HPDE6-E6E7 (cell line): Measurements from ENCODE around the gene RBM28.

ENCODE experiments used
- DNase-seq: peaks from one replicate; pipeline ENCODE4 v3.0.0; 2011; ENCODE audit warnings: missing footprints; ENCODE audit errors: extremely low spot score

RBM28 gene

DNA sequence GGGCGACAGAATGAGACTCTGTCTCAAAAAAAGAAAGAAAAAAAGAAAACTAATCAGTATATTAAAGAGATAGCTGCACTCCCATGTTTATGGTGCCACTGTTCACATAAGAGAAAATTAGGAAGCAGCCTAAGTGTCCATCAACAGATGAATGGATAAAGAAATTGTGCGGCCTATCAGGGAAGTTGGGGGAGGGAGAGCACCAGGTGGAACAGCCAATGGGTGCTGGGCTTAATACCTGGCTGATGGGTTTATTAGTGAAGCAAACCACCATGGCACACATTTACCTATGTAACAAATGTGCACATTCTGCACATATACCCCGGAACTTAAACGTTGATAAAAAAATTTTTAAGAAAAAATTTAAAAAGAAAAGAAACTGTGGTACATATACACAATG lies 26.8 kb upstream of the RBM28 start:
- DNase-seq = no peak

DNA sequence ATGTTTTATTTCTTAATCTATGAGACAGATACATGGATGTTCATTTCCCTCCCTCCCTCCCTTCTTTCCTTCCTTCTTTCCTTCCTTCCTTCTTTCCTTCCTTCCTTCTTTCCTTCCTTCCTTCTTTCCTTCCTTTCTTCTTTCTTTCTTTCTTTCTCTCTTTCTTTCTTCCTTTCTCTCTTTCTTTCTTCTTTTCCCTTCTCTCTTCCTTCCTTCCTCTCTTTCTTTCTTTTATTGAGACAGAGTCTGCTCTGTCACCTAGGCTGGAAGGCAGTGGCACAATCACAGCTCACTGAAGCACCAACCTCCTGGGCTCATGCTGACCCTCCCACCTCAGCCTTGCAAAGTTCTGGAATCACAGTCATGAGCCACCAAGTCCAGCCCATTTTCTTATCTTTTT lies 23.3 kb upstream of the RBM28 start:
- DNase-seq = no peak

DNA sequence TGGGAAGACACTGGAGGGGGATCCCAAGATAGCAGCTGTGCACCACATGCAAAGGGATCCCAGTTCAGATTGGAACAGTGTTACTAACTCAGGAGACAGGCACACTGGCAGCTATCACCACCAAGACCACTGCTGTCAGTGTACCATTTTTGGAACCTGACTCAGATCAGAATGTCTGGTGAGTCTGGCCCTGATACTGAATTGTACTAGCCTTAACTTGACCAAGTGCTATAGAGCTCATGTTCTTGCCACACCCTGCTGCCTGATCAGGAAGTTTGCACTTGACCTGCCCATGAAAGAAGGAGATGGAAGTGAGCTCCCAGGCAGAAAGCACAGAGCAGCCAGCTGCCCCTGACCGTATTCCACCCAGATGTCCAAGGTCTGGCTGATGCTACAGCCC lies 22.6 kb upstream of the RBM28 start:
- no peak for DNase-seq

DNA sequence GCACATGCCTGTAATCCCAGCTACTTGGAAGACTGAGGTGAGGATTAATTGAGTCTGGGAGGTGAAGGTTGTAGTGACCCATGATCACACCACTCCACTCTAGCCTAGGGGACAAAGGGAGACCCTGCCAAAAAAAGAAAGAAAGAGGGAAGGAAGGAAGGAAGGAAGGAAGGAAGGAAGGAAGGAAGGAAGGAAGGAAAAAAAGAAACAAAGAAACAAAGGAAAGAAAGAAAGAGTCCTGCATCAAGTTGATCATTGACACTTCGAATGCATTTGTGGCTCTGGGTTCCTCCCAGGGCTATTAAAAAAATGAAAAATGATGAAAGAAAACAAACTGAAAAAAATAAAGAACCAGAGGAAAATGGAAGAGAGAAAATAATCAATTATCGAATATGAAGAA lies 21.7 kb upstream of the RBM28 start:
- no peak for DNase-seq

DNA sequence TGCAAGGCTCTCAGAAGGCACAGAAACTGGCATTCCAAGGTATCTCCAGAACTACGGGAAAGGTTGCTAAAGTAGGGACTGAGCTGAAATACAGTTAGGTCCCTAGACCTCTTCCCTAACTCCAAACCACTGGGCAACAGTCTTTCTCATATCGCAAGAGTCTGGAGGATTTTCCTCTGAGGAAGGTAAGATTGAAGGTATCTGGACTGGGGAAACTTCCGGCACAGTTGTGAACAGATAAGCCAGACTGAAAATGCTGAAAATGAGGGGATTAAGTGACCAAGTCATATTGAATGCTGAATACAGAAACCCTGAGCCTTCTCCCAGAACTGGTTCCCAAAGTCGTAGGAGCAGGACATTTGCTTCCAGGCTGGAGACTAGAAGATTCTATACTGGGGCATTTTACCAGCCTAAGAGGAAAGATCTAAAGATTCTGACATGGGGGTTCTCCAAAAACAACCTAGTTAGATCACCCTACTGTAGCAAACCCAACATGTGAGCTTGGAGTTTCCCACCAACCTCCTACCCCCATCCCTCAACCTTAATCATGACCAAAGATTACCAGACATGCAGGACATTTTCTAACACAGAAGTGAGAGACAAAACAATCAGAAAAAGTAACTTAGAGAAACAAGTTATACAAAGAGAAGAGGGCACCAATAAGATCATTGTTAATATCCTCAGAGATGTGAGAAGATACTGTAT lies 20.6 kb upstream of the RBM28 start:
- DNase-seq = no peak

DNA sequence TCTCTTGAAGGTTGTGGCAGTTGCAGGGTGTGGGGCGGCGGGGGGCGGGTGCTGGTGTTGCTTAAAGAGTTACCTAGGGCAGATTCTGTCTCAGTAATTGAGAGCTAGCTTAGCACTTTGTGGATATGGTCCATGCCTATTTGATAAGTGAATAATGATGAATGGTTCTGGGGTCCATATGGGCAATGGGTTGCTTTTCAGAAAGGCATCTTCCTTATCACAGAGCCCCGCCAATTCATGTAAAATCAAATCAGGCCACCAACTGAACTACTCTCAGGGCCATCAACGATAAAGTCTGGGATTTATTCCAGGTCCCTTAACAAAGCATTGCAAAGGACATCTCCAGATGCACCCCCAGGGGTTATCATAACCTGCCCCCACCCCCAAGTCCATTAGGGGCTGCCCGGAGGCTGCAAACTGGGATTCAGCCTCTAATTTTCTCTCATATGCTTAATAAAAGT lies 19.6 kb upstream of the RBM28 start:
- no peak for DNase-seq

DNA sequence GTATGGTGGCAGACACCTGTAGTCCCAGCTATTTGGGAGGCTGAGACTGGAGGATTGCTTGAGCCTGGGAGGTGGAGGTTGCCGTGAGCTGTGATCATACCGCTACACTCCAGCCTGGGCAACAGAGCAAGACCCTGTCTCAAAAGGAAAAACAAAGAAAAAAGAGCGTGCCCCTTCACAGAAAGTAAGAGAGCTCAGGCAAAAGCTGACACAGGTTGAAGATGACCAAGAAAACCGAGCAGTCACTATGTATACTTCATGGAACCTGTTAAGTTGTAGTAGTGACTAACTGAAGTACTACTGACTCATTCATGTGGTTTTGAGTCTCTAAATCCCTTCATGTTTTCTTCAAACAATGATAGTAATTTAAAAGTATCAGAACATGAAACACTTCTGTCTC lies 19.0 kb upstream of the RBM28 start:
- DNase-seq = no peak

DNA sequence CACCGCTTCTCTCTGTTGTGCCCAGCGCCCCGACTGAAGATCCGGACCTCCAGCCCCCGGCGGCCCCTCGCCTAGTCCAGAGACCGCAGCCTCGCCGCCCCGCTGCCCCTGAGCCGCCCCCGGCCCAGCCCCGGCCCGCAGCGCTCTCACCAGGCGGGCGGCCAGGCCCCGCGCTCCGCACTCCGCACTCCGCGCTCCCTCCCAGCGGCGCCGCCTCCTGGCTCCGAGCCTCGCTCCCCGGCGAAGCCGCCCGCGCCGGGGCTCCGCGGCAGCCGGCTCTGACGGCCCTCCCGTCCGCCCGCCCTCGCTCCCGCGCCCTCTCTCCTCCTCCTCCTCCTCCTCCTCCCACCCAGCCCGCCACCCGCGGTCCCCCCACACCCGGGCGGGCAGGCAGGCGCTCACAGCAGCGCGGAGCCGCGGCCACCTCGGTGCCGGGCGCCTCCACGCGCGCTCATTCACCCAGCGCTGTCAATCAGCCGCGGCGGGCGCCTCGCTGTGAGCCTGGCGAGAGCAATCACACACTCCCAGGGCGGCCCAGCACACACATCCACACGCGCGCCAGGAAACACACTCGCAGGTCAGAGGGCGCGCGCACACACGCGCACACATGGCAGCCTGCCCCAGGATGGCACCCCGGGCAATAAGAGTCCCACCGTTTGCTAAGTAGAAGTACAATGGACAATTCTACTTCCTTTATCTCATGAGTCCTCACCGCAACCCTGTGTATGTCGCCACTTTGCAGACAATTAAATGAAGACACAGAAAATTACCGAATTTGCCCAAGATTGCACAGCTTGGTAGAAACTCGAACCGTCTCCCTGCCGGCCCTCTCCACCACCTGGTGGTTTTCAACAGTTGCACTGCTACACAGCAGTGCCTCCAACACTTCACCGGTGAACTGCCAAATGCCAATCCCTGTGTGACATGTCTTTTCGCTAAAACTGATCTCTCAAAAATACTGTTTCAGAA lies 18.0 kb upstream of the RBM28 start, which contains the start of gene PRRT4:
Gene PRRT4, minus strand, starts transcription at position 280 of the 969 bp plus-strand sequence.
- DNase-seq = peak; percentile 52

DNA sequence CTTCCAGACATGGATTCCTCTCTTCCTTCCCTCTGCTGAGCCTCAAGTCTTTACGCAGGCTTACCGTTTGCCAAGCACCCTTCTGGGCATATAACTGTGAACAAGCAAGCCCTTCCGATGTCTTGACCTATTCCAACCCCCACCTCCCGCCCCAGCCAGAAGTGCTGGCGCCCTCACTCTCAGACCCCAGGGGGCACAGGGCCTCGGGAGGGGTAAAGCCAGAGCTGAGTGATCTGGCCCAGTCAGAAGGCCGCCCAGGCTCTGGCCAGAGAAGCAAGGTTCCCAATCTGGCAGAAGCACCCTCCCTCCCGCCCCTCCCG lies 16.6 kb upstream of the RBM28 start:
- no peak for DNase-seq

DNA sequence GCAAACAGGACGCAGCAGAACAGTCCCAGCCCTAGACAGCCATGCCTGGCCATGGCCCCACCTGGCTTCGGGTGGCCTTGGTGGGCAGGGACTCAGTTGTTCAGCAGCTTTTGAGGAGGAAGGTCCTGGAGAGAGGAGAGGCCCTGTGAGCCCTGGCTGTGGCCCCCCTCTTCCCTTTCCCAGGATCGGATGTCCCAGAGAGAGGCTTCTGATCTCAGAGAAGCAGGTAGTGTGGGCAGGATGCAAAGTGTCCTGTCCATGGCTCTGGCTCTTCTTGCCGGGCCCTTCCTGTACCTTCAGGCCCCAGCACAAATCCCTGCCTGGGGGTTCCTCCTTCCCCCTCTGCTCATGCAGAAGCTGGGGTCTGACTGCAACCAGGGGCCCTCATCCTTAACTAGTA lies 16.2 kb upstream of the RBM28 start:
- DNase-seq = no peak

DNA sequence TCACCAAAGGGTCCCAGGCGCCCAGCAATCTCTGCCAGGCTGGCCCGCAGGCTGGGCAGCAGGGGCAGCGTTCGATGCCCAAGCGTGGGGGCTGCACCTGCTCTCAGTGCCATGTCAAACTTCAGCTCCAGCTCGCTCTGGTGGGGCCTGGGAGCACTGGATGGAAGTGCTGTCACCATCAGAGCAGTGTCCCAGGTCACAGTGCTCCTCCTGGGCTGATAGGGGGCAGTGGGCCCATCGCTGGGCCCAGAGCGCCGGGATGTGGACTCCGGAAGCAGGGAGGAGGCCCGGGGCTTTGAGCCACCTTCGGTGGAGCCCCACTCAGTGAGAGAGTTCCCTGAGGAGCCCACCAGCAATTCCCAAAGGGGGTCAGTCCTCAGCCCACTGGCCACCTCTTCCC lies 15.6 kb upstream of the RBM28 start:
- no peak for DNase-seq

DNA sequence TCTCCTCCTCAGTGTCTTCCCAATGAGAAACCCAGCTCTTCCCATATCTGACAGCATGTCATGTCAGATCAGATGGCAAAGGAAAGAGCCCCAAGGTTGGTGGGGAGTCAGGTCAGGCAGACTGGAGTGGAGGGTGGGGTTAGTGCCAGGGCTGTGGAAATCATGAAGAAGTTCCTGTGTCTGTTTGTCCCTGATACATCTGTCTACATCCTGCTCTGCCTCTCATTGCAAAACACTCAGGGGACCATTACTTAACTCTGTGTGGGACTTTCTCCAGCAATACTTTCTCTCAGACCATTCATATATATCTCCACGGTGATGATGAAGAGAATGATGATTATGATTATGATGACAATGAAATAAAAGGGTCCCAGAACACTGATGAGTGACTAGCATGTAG lies 14.5 kb upstream of the RBM28 start:
- no peak for DNase-seq

DNA sequence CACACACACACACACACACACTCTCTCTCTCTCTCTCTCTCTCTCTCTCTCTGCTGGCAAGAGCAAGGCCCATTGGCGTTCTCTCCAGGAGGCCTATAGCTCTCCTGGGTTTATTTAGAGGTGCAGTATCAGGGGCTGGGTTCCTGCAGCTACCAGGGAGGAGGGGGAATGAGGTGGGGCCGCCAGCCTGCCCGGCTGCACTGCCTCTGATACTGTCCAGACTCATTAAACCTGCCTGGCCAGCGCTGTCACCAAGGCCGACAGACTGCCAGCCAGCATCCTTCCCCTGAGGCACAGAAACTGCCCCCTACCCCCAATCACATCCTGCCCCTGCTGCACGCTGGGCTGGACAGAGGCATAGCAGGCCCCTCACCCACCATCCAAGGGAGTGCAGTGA lies 13.5 kb upstream of the RBM28 start:
- DNase-seq = no peak

DNA sequence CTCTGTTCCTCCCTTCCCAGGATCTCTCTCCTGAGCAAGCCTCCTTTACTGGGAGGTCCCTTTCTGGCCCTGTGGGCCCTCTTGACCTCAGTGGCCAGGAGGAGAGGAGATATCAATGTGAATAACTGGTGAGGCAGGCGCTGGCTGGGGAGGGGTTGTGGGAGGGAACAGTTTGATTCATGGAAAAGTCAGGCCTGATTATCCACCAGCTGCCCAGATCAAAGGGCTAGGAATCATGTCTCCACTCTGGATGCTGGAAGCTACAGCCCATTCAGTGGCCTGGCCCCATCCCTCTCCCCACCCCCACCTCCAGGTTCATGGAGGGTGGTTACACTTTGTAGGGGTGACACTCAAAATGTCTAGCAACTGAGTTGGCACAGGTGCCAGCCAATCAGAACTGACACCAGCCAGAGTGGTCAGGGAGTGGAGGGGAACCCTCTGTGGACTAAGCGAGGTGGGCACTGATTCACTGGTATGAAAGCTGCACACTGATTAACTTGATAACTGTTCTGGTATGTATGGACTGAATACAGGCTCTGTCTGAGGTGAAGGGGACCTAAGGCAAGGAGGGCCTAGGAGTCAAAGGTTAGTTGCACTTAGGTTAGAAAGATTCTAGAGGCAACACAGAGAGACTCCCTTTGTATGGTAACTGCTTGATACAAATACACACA lies 13.0 kb upstream of the RBM28 start:
- DNase-seq = no peak

DNA sequence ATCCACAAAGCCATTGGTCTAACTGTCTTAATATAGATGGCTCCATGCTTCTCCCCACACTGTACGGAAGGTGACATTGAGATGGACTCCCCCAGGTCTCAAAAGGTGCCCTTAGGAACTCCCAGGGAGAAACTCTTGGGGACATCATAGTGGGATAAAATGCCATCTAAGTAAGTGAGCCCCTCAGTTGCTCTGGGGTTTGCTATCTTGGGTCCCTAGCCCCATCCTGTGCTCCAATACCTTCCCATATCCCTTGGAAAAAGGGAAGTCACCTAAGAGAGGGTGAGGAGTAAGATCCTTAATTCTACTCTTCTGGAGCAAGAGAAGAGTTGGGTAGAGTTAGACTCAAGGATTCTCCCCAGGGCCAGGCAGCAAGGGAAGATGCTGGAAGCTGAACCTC lies 9.9 kb upstream of the RBM28 start:
- DNase-seq = no peak

DNA sequence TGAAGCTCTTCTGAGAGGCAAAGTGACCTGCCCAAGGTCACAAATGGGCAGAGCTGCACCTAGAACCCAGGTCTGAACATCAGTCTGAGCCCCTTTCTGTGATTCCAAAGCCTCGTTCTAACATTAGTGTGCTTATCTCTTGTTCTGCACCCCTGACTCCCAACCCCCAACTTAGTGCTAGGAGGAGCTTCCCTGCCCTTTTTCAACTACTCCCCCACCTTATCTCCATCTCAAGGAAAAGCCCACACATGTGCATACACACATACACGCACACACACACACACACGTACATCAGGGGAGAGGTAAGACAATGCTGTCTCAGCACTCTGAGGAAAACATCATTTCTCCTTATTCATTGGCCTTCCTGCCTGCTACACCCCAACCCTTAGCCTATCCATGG lies 9.5 kb upstream of the RBM28 start:
- no peak for DNase-seq

DNA sequence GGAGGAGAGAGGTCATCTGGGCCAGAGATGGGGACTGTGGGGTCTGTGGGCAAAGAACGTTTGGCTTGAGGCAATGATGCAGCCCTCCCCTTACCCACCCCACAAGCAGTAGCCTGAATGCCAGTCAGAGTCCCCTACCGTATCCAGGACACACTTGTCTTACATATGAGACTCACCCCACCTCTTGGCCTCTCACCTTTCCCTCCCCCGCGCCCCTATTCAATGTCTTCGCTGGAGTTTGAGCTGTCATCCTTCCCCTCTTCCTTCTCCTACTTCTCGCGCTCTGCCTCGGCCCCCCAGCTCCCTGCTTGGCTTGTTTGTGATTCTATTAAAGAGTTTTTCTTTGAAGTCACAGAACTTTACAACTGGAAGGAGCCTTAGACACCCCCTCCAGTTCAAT lies 8.9 kb upstream of the RBM28 start:
- DNase-seq = no peak

DNA sequence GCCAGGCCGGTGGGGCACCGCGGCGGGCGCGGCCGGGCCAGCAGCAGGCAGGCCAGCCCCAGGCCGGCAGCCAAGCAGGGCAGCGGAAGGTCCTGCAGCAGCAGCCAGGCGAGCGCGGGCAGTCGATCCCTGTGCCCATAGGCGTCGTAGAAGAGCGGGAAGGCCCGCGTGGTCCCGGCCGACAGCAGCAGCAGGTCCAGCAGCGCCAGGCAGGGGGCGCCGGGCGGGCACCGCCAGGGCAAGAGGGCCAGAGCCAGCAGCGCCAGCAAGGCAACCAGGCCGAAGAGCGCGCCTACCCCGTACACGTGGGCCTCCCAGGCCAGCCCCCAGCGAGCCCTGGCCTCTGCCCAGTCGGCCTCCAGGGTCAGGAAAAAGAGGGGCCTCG lies 8.4 kb upstream of the RBM28 start:
- DNase-seq = no peak

DNA sequence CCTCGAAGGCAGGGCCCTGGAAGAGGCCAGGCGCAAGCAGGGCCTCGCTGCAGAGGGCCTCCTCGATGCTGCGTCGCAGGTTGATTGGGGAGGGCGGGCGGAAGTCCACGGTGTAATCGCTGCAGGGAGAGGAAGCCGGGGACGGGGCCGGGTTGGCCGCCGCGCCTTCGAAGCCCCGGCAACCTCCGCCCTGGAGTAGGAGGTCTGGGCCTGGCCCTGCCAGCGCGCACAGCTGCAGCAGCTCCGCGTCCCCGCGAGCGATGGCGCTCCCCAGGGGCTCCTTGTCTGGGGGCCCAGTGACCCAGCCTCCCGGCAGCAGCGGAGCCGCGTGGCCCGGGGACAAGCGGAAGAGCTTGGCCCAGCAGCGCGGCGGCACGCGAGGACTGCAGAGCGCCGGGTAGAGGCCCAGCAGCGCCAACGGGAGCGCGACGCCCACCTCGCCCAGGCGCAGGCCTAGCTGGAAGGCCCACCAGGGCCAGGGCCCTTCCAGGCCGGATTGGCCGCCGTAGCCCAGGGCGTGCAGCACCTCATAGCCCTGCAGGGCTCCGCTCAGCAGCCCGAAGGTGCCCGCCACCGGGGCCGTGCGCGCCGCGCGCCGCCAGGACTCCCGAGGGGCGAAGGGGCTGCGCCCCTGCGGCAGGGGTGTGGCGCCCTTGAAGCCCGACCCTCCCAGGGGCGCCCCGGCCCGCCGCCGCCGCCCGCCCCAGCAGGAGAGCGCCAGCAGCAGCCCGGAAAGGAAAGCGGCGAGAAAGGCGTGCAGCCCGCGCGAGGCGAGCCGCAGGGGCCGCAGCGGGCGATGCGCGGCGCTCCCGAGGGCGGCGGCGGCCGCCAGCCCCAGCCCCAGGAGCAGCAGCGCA lies 7.8 kb upstream of the RBM28 start:
- DNase-seq = no peak

DNA sequence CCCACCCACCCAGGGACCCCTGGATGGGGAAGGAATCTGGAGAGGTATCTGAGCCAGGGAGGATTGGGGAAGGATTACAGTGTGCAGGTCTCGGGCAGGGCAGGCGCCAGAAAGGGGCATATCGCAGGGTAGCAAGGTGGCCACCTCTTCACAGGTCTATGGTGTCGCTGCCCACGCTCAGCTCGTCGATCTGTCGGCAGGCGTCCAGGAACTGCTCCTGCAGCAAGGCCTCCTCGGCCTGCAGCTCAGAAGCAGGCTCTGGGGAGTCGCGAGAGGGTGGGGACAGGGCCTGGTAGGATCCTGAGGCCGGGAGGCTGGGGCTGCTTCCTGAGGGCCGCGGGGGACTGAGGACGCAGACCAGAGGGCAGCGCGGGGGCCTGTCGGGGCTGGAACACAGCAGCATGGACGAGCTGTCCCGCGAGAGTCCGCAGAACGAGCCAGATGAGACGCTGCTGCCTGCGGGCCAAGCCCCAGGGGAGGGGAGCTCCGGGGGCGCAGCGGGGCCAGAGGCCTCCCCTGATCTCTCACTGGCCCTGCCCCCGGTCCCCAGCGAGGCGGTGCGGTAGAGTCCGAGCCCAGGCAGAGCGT lies 7.1 kb upstream of the RBM28 start:
- DNase-seq = no peak

DNA sequence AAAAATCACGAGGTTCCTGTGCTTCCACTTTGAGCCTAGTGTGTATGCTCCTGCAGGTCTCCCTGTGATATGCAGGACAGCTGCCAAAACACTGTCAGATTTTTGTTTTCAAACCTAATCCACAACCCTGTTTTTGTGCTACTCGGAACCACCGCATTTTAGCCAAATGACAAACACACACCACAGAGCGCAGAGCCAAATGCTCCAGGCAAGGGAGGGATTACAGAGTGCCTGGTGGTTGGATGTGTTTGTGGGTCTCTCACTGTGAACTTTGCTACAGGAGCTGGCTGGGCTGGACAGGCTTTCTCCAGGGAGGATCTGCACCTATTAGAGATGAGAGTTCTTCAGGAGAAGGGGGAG lies 5.7 kb upstream of the RBM28 start:
- no peak for DNase-seq
